Hepatocyte (in vitro differentiated cells): ENCODE results near the gene NUMA1. TPM values are rescaled to one million over a fixed set of nuclear protein-coding genes. Genes with fewer than 3 reads are reported as not detected.

Experiments used
- DNase-seq: peaks from one replicate; pipeline ENCODE4 v3.0.0-alpha.2; 2016; ENCODE audit warnings: low spot score
- H2AFZ ChIP-seq: fragments of 200-600 bp; sonication (generic); 2 replicates; pipeline ENCODE4 v1.6.0; 2016; ENCODE audit warnings: antibody characterized with exemption, mild to moderate bottlenecking
- H3K27ac ChIP-seq: fragments of 200-600 bp; sonication (generic); 2 replicates; pipeline ENCODE4 v1.5.1; 2016; ENCODE audit warnings: mild to moderate bottlenecking
- H3K27me3 ChIP-seq: fragments of 200-600 bp; sonication (generic); 2 replicates; pipeline ENCODE4 v1.6.1; 2016
- H3K36me3 ChIP-seq: fragments of 200-600 bp; sonication (generic); replicated peaks from 2 replicates; pipeline ENCODE4 v1.5.1; 2016; ENCODE audit warnings: low read depth; ENCODE audit not compliant: insufficient read depth
- H3K4me1 ChIP-seq: fragments of 200-600 bp; sonication (generic); 2 replicates; pipeline ENCODE4 v1.5.1; 2016; ENCODE audit warnings: mild to moderate bottlenecking, moderate library complexity; ENCODE audit not compliant: insufficient read depth
- H3K4me2 ChIP-seq: fragments of 200-600 bp; sonication (generic); 2 replicates; pipeline ENCODE4 v1.6.0; 2016
- H3K4me3 ChIP-seq: fragments of 200-600 bp; sonication (generic); 2 replicates; pipeline ENCODE4 v1.5.1; 2016; ENCODE audit warnings: mild to moderate bottlenecking
- H3K79me2 ChIP-seq: fragments of 200-600 bp; sonication (generic); 2 replicates; pipeline ENCODE4 v1.6.0; 2017; ENCODE audit warnings: mild to moderate bottlenecking
- H3K9me2 ChIP-seq: fragments of 200-600 bp; sonication (generic); replicated peaks from 2 replicates; pipeline ENCODE4 v1.6.0; 2017; ENCODE audit warnings: mild to moderate bottlenecking; ENCODE audit not compliant: insufficient read depth
- H3K9me3 ChIP-seq: fragments of 200-600 bp; sonication (generic); 2 replicates; pipeline ENCODE4 v1.5.1; 2016; ENCODE audit warnings: low read depth, mild to moderate bottlenecking
- H4K20me1 ChIP-seq: fragments of 200-600 bp; sonication (generic); 2 replicates; pipeline ENCODE4 v1.6.0; 2016; ENCODE audit warnings: mild to moderate bottlenecking; ENCODE audit not compliant: insufficient read depth, poor library complexity, severe bottlenecking
- EZH2 ChIP-seq: fragments of 200-600 bp; sonication (generic); IDR thresholded peaks from 2 replicates; pipeline ENCODE4 v1.6.1; 2016; ENCODE audit warnings: antibody characterized with exemption, mild to moderate bottlenecking, borderline replicate concordance
- EZH2phosphoT487 ChIP-seq: fragments of 200-600 bp; sonication (generic); IDR thresholded peaks from one replicate; pipeline ENCODE4 v1.6.1; 2018; ENCODE audit warnings: antibody characterized with exemption, mild to moderate bottlenecking, low read depth, moderate library complexity; ENCODE audit not compliant: unreplicated experiment, severe bottlenecking
- WGBS: methylation state at CpG from one replicate; pipeline ENCODE4 v1.1.6; 2016; ENCODE audit warnings: low lambda C conversion rate; ENCODE audit errors: missing lambda C conversion rate; 5-methylcytosine and 5-hydroxymethylcytosine counted together
- polyA plus RNA-seq: library from polyadenylated mRNA; unstranded; fragments of >200 nt; fragmentation: Nextera tagmentation; extraction: Ambion mirVana; gene quantifications from 2 replicates; pipeline ENCODE4 v1.2.1, GENCODE V29; 2016
- total RNA-seq: library from RNA; depleted of rRNA; stranded (reverse); fragments of >200 nt; gene quantifications from 2 replicates; pipeline ENCODE4 v1.2.3, GENCODE V29; 2014
- TF ChIP-seq, protein P1 (sequence below): fragments of 200-600 bp; sonication (generic); IDR thresholded peaks from 2 replicates; pipeline ENCODE4 v1.5.1; 2016; ENCODE audit warnings: antibody characterized with exemption, mild to moderate bottlenecking; ENCODE audit not compliant: poor library complexity

The NUMA1 gene
- total and polyA plus RNA-seq, 2 experiments from 2014 or later: 103 to 140 TPM

DNA sequence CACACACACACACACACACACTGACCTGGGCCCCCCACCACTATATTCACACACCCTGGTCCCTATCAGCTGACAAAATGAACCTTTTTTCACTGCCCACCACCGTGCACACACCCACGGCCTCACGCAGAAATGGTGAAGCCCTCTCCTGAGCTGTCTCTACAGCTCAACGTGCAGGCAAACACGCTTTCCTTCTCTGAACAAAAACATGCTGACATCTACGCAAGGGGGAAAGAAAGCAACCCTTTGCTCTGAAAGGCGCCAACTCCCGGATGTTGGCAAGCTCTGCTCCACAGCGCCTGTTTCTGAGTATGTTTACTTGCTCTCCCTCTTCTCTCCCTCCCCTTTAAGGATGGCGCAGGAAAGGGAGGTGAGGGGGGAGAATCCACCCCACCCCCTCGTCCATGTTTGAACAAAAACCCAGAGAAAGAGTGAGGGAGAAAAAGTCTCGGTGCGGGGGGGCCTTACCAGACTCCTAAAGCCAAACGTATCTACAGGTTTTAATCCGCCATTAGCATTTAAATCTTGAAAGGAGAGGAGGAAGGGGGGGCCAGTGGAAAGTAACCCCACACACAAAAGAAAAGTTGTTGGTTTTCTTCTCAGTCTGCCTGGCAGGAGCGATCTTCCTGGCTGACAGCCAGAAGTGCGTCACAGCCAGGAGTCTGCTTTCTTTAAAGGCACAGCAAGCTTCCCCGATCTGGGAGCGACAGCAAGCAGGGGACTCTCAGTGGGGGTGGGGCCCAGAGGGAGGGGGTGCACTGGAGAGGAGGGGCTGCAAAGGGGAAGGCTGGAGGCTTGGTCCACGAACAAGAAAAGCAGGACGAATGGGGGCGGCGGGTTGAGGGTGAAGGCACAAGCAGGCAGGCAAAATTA lies 39.6 kb downstream of the NUMA1 start:
- 2% methylated on average over 22 of the region's 23 CpGs for WGBS
- H3K4me1 ChIP-seq: peaks cover 31% of the 10 kb centered on the region

DNA sequence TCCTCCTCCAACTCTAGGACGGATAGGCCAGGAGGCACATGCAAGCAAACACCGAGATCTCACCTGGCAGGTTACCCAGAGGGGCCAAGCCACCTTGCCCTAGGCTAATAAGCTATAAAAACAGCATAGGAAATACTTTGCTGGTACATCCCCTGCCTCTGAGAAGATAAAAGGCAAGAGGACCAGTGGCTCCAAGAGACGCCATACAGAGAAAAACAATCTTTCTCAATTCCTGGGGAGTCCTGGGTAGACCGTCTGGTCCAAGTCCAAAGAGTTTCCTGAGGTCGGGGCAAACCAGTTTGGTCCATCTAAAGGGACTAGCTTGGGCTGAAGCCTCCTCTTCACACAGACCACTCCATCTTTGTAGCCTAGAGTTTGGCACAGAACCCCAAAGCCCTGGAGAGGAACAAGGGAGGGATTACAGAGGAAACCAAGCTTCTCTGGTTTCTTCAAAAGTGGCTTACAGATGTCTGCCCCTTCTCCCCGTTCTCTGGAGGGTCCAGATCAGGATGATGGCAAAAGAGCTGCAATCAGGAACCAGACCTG lies 40.4 kb downstream of the NUMA1 start:
- peaks cover 33% of the 10 kb centered on the region for H4K20me1 ChIP-seq
- peak overlapping the region; percentile 51 for H3K4me3 ChIP-seq
- no peaks in the 10 kb centered on the region for H3K27me3 ChIP-seq
- H2AFZ ChIP-seq: no peak overlapping the region
- 15% methylated on average over 6 of the region's 6 CpGs for WGBS
- peaks cover 80% of the 10 kb centered on the region for H3K79me2 ChIP-seq
- H3K27ac ChIP-seq: peak overlapping the region; percentile 99
- H3K36me3 ChIP-seq: no peaks in the 10 kb centered on the region
- TF ChIP-seq EZH2phosphoT487 (no peak), EZH2 (no peak)
- TF ChIP-seq, protein P1, sequence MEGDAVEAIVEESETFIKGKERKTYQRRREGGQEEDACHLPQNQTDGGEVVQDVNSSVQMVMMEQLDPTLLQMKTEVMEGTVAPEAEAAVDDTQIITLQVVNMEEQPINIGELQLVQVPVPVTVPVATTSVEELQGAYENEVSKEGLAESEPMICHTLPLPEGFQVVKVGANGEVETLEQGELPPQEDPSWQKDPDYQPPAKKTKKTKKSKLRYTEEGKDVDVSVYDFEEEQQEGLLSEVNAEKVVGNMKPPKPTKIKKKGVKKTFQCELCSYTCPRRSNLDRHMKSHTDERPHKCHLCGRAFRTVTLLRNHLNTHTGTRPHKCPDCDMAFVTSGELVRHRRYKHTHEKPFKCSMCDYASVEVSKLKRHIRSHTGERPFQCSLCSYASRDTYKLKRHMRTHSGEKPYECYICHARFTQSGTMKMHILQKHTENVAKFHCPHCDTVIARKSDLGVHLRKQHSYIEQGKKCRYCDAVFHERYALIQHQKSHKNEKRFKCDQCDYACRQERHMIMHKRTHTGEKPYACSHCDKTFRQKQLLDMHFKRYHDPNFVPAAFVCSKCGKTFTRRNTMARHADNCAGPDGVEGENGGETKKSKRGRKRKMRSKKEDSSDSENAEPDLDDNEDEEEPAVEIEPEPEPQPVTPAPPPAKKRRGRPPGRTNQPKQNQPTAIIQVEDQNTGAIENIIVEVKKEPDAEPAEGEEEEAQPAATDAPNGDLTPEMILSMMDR: no peak
- no peaks in the 10 kb centered on the region for H3K9me2 ChIP-seq
- H3K9me3 ChIP-seq: no peaks in the 10 kb centered on the region
- H3K4me2 ChIP-seq: peak overlapping the region; percentile 95
- peak; percentile 19 for DNase-seq
- H3K4me1 ChIP-seq: peaks cover 31% of the 10 kb centered on the region

More for the DNA sequence above, 39.6 kb downstream of the NUMA1 start:
- H3K27me3 ChIP-seq: no peaks in the 10 kb centered on the region
- peak overlapping the region; percentile 62 for H2AFZ ChIP-seq
- peak overlapping the region; percentile 99 for H3K27ac ChIP-seq
- no peaks in the 10 kb centered on the region for H3K9me2 ChIP-seq
- peak overlapping the region; percentile 95 for H3K4me2 ChIP-seq
- DNase-seq: peak; percentile 95
- H4K20me1 ChIP-seq: peaks cover 26% of the 10 kb centered on the region
- no peaks in the 10 kb centered on the region for H3K9me3 ChIP-seq
- peaks cover 80% of the 10 kb centered on the region for H3K79me2 ChIP-seq
- TF ChIP-seq, protein P1: no peak
- no peak for TF ChIP-seq EZH2
- TF ChIP-seq EZH2phosphoT487: no peak
- H3K4me3 ChIP-seq: peak overlapping the region; percentile 51
- no peaks in the 10 kb centered on the region for H3K36me3 ChIP-seq

DNA sequence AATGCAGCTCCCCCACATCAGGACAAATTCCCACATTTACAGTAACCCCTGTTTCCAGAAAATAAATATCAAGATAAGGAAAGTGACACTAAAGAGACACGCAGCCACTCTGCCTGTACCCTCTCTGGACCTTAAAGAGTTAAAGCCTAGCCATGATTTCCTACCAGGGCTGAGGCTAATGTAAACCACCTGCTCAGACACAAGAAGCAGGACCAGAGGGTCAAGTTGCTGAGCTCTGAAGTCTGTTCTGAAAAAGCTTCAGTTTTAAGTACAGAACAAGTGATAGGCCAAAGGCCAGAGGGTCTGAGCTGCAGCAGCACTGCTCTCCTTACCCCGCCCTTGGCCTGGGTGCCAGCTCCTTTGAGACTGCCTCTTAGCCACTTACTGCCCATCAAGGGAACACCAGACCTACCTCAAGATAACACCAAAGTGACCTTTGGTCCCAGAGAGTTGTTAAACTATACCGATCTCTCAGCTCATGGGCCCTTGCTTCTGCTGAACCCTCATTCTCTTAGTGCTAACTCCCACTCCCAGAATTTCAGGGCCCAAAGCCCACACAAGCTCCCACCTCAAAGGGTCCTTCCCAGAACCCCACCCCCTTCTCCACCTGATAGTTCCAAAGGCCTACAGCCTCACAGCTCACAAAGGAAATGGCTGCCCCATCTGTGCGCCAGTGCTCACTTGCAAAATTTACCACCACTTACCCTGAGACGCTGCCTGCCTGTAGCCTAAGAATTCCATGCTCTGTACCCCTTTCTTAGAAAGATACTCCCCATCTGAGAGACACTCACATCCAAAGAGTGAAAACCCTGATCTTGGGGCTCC lies 41.1 kb downstream of the NUMA1 start:
- Histone ChIP-seq H3K9me3 (no peaks in the 10 kb centered on the region), H3K79me2 (peaks cover 81% of the 10 kb centered on the region), H4K20me1 (peaks cover 40% of the 10 kb centered on the region), H3K4me3 (peak overlapping the region; percentile 24), H3K9me2 (no peaks in the 10 kb centered on the region), H2AFZ (no peak overlapping the region), H3K27me3 (no peaks in the 10 kb centered on the region), H3K27ac (peak overlapping the region; percentile 99), H3K4me2 (peak overlapping the region; percentile 95), H3K36me3 (no peaks in the 10 kb centered on the region), H3K4me1 (peaks cover 31% of the 10 kb centered on the region)
- TF ChIP-seq EZH2phosphoT487 (no peak), EZH2 (no peak)
- TF ChIP-seq, protein P1: no peak
- 30% methylated on average over 5 of the region's 5 CpGs for WGBS
- peak; percentile 67 for DNase-seq
